Hematopoietic multipotent progenitor cell treated with erythropoietin and hydrocortisone succinate and interleukin-3 and kit ligand, for 17 days (in vitro differentiated cells): ENCODE results near the gene KIF5A.
"Not testable (repeated sequence)": the region's sequence is repeated elsewhere in the genome, so short reads cannot be mapped to it uniquely, and the experiment has no call there.

Experiments
- DNase-seq: peaks from one replicate; pipeline ENCODE4 v3.0.0-alpha.2; 2015; ENCODE audit warnings: low spot score

KIF5A gene

GRCh38 chr12:57554897-57555296 lies 5.1 kb downstream of the KIF5A start:
- DNase-seq = no peak

- DNase-seq = no peak
Measured at GRCh38 chr12:57558864-57559263, 9.0 kb downstream of the KIF5A start.

- DNase-seq = no peak
Measured at GRCh38 chr12:57560516-57560915, 10.7 kb downstream of the KIF5A start.

GRCh38 chr12:57561117-57561516 lies 11.3 kb downstream of the KIF5A start:
- not testable (repeated sequence) for DNase-seq

- DNase-seq = no peak
Measured at GRCh38 chr12:57563358-57563757, 13.5 kb downstream of the KIF5A start.

GRCh38 chr12:57564178-57564740 lies 14.4 kb downstream of the KIF5A start:
- no peak for DNase-seq

- DNase-seq = no peak
Measured at GRCh38 chr12:57568838-57569237, 19.0 kb downstream of the KIF5A start.

GRCh38 chr12:57569858-57570257 lies 20.0 kb downstream of the KIF5A start:
- no peak for DNase-seq

- not testable (repeated sequence) for DNase-seq
Measured at GRCh38 chr12:57570438-57570837, 20.6 kb downstream of the KIF5A start.

GRCh38 chr12:57571926-57572762 lies 22.3 kb downstream of the KIF5A start:
- no peak for DNase-seq

GRCh38 chr12:57574795-57575194 lies 25.0 kb downstream of the KIF5A start:
- DNase-seq = no peak

- DNase-seq = no peak
Measured at GRCh38 chr12:57575771-57576612, 26.1 kb downstream of the KIF5A start.

- DNase-seq = no peak
Measured at GRCh38 chr12:57576613-57577160, 26.8 kb downstream of the KIF5A start.

- no peak for DNase-seq
Measured at GRCh38 chr12:57577981-57578758, 28.3 kb downstream of the KIF5A start.

GRCh38 chr12:57579011-57579410 lies 29.2 kb downstream of the KIF5A start:
- no peak for DNase-seq

GRCh38 chr12:57579677-57580465 lies 30.0 kb downstream of the KIF5A start:
- no peak for DNase-seq

- DNase-seq = no peak
Measured at GRCh38 chr12:57580466-57580795, 30.6 kb downstream of the KIF5A start.

GRCh38 chr12:57581802-57582201 lies 32.0 kb downstream of the KIF5A start:
- DNase-seq = no peak

GRCh38 chr12:57582440-57582839 lies 32.6 kb downstream of the KIF5A start:
- no peak for DNase-seq

- DNase-seq = peak; percentile 86
Measured at GRCh38 chr12:57583008-57583831, 33.4 kb downstream of the KIF5A start.
